NT2/D1 (cell line): ENCODE results near the gene CACNA2D3.

Experiments used
- SUZ12 ChIP-seq: IDR thresholded peaks from 2 replicates; pipeline ENCODE4 v1.6.1; 2011; ENCODE audit not compliant: insufficient read length, insufficient read depth; ENCODE audit errors: extremely low read depth
- YY1 ChIP-seq: IDR thresholded peaks from 2 replicates; pipeline ENCODE4 v1.6.1; 2011; ENCODE audit not compliant: insufficient read length, insufficient read depth

DNA sequence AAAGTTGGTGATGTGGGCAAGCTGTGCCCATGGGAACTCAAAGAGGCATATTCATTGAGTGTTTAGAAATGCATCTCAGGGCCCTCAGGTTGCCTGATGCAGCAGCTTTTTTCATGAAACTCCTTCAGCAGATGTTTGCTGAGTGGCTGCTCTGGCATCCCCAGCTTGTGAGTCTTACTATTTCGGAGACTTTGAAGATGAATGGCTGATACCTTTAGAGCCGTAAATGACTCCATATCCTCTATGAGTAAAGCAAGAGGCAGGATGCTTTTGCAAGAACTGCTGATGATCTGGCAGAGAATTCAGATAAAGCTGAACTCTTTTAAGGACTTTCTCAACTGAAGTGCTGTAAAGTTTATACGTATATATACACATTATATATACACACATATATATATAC lies 384.3 kb downstream of the CACNA2D3 start:
- no peak for TF ChIP-seq YY1
- no peak for TF ChIP-seq SUZ12
